HepG2 (cell line): ENCODE measurements around the gene QDPR. TPM values are rescaled to one million over a fixed set of nuclear protein-coding genes. Genes with fewer than 3 reads are reported as not detected.

Experiments
- AKNA ChIP-seq: sonication (generic); formaldehyde crosslinking; IDR thresholded peaks from 2 replicates; pipeline ENCODE4 v1.4.0; 2020; ENCODE audit warnings: missing genetic modification reagents, borderline replicate concordance
- BATF2 ChIP-seq: sonication (generic); formaldehyde crosslinking; IDR thresholded peaks from 2 replicates; pipeline ENCODE4 v1.8.0; 2022; ENCODE audit warnings: mild to moderate bottlenecking, missing genetic modification reagents, moderate library complexity
- CEBPG ChIP-seq: IDR thresholded peaks from 2 replicates; pipeline ENCODE4 v1.6.1; 2016
- CENPX ChIP-seq: sonication (generic); formaldehyde crosslinking; IDR thresholded peaks from 2 replicates; pipeline ENCODE4 v1.9.0; 2021; ENCODE audit warnings: mild to moderate bottlenecking, missing genetic modification reagents, moderate library complexity
- ELF3 ChIP-seq: IDR thresholded peaks from 2 replicates; pipeline ENCODE4 v1.6.1; 2016; ENCODE audit warnings: missing genetic modification reagents, missing compliant biosample characterization
- FOXO4 ChIP-seq: sonication (generic); formaldehyde crosslinking; conservative IDR thresholded peaks from 2 replicates; pipeline ENCODE4 v1.8.1; 2023; ENCODE audit warnings: missing genetic modification reagents
- JUND ChIP-seq: sonication (generic); formaldehyde crosslinking; IDR thresholded peaks from 2 replicates; pipeline ENCODE4 v1.8.0; 2022; ENCODE audit warnings: mild to moderate bottlenecking, missing genetic modification reagents
- LCORL ChIP-seq, 2 experiments: fragments of 450-650 bp in 1 of 2; sonication (generic) in 1 of 2; formaldehyde crosslinking in 1 of 2; IDR thresholded peaks; 2 replicates each; pipeline versions ENCODE4 v1.5.0 to v1.6.1; 2017 to 2020; ENCODE audit warnings: antibody characterized with exemption in 1 of 2, missing genetic modification reagents in 1 of 2
- MIXL1 ChIP-seq: IDR thresholded peaks from 2 replicates; pipeline ENCODE4 v1.6.1; 2016
- MLLT10 ChIP-seq: sonication (generic); formaldehyde crosslinking; IDR thresholded peaks from 2 replicates; pipeline ENCODE4 v1.4.0; 2020; ENCODE audit warnings: missing genetic modification reagents
- NR1H2 ChIP-seq: sonication (generic); formaldehyde crosslinking; IDR thresholded peaks from 2 replicates; pipeline ENCODE4 v1.8.1; 2022; ENCODE audit warnings: low read depth, missing genetic modification reagents, borderline replicate concordance
- PAX8 ChIP-seq: sonication (generic); formaldehyde crosslinking; IDR thresholded peaks from 2 replicates; pipeline ENCODE4 v1.8.0; 2022; ENCODE audit warnings: mild to moderate bottlenecking, missing genetic modification reagents, borderline replicate concordance
- RARA ChIP-seq: IDR thresholded peaks from 2 replicates; pipeline ENCODE4 v1.6.1; 2016; ENCODE audit warnings: missing genetic modification reagents, missing compliant biosample characterization
- SRSF4 ChIP-seq: fragments of 200-400 bp; formaldehyde crosslinking; IDR thresholded peaks from one replicate; pipeline ENCODE4 v1.6.1; 2018; ENCODE audit warnings: mild to moderate bottlenecking, low read depth, low read length, moderate library complexity; ENCODE audit not compliant: poor library complexity, severe bottlenecking
- ZBTB20 ChIP-seq: sonication (generic); formaldehyde crosslinking; IDR thresholded peaks from 2 replicates; pipeline ENCODE4 v1.8.1; 2023; ENCODE audit warnings: missing genetic modification reagents, low read depth, mild to moderate bottlenecking, borderline replicate concordance
- ZGPAT ChIP-seq: IDR thresholded peaks from 2 replicates; pipeline ENCODE4 v1.6.1; 2016; ENCODE audit warnings: mild to moderate bottlenecking
- ZNF501 ChIP-seq: sonication (generic); formaldehyde crosslinking; IDR thresholded peaks from 2 replicates; pipeline ENCODE4 v1.5.1; 2020; ENCODE audit warnings: mild to moderate bottlenecking, moderate library complexity, missing genetic modification reagents
- polyA plus RNA-seq, 8 experiments: library from polyadenylated mRNA; depleted of rRNA in 3 of 8; stranded (reverse) in 7 of 8; unstranded in 1 of 8; fragments of >200 nt; fragmentation: Illumina TruSeq in 4 of 8; extraction: Trizol in 4 of 8; gene quantifications; 2 replicates each; pipeline versions ENCODE4 v1.2.1 to v1.2.3, GENCODE V29; 2011 to 2016; ENCODE audit warnings: low read depth in 4 of 8, missing spikeins in 1 of 8, mixed read lengths in 1 of 8; ENCODE audit not compliant: insufficient read depth in 1 of 8
- total RNA-seq, 5 experiments: library from RNA; depleted of rRNA; stranded (reverse); fragments of >200 nt; fragmentation: Illumina TruSeq; extraction: Trizol; gene quantifications; 2 replicates each; pipeline ENCODE4 v1.2.3, GENCODE V29; 2016; ENCODE audit warnings: low read depth in 1 of 5

QDPR gene
- total and polyA plus RNA-seq, 2 of the 13 experiments (the other 11 are each of a cell fraction or from before 2014, with no cell fraction given), result 9.9 to 95.5 TPM

- TF ChIP-seq AKNA (CRISPR knock-in tag) (no peak), MLLT10 (CRISPR knock-in tag) (no peak), SRSF4 (no peak), MIXL1 (CRISPR knock-in tag) (no peak; the same call in 1 of the 2 replicates), JUND (0 out of 2 replicates have a peak, but pooled peaks have one; percentile 21), RARA (CRISPR knock-in tag) (peak; percentile 77), ELF3 (CRISPR knock-in tag) (no peak; the same call in 1 of the 2 replicates), ZBTB20 (peak; percentile 17; the same call in 1 of the 2 replicates), ZGPAT (CRISPR knock-in tag) (peak; percentile 34; the same call in 1 of the 2 replicates), ZNF501 (CRISPR knock-in tag) (0 out of 2 replicates have a peak, but pooled peaks have one; percentile 38), FOXO4 (CRISPR knock-in tag) (no peak), PAX8 (CRISPR knock-in tag) (no peak), NR1H2 (no peak), LCORL (IDR thresholded peaks at IDR 0.05) (no peak), LCORL (CRISPR knock-in tag; IDR thresholded peaks at IDR 0.05) (0 out of 2 replicates have a peak, but pooled peaks have one; percentile 22), CENPX (no peak), BATF2 (no peak), CEBPG (CRISPR knock-in tag) (no peak)
These were observed 3.8 kb upstream of the QDPR start (continued) for GRCh38 chr4:17515445-17516407.
